ENCODE data around the gene VPS39. TPM values are rescaled to one million over a fixed set of nuclear protein-coding genes. Genes with fewer than 3 reads are reported as not detected.
A peak's percentile ranks its signal among the peaks of the same experiment; 100 is the strongest.

The VPS39 gene
- total RNA-seq, 3 donors from 2014 or later (not counting 1 experiment from before 2014, with no cell fraction given), result 104 to 115 (median 112) TPM

DNA sequence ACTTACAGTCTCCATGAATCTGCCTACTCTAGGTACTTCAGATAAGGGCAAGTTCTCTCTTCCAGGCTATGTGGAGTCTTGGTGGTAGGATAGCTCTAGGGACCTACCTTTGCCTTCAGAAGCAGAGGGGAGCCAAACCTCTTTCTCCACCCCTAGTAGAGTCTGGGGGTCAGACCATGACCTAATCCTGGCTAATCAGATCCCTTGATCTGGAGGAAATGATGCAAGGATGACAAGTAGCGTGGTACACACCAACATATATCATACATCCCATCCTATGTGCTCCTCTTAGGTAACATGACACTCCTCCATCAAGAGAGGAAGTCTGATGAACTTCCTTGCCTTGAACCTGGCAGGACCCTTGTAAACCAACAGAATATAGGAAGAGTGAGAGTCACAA, 36.3 kb downstream of the VPS39 start:
- Mint-ChIP-seq H3K27ac (no peak overlapping the region), H3K9me3 (no peaks in the 10 kb centered on the region), H3K4me3 (no peak overlapping the region), H3K4me1 (peaks cover 5 to 8% of the 10 kb centered on the region in 2 donors), H3K36me3 (peaks cover 8% of the 10 kb centered on the region), H3K27me3 (ENCODE audit: low read depth in 2 of 2) (no peaks in the 10 kb centered on the region)
- no peaks in the 10 kb centered on the region for H3K4me1 ChIP-seq (ENCODE audit: control insufficient read depth, insufficient read depth, low read length)
- ATAC-seq (no peak), DNase-seq (no peak)
- no peaks in the 10 kb centered on the region for H3K9me3 ChIP-seq (ENCODE audit: control insufficient read depth, insufficient read depth, low read length)
- no peak overlapping the region for H3K4me3 ChIP-seq (ENCODE audit: low read length)
- 100% methylated on average over 1 of the region's 1 CpG for WGBS (ENCODE audit: insufficient coverage)
- no peaks in the 10 kb centered on the region for H3K27me3 ChIP-seq (ENCODE audit: control insufficient read depth, insufficient read depth, low read length)
- peaks cover 69% of the 10 kb centered on the region for H3K36me3 ChIP-seq (ENCODE audit: control insufficient read depth, insufficient read depth, low read length)
- intact Hi-C loops (cut with micrococcal nuclease), result no loop called here
- TF ChIP-seq, protein P1, sequence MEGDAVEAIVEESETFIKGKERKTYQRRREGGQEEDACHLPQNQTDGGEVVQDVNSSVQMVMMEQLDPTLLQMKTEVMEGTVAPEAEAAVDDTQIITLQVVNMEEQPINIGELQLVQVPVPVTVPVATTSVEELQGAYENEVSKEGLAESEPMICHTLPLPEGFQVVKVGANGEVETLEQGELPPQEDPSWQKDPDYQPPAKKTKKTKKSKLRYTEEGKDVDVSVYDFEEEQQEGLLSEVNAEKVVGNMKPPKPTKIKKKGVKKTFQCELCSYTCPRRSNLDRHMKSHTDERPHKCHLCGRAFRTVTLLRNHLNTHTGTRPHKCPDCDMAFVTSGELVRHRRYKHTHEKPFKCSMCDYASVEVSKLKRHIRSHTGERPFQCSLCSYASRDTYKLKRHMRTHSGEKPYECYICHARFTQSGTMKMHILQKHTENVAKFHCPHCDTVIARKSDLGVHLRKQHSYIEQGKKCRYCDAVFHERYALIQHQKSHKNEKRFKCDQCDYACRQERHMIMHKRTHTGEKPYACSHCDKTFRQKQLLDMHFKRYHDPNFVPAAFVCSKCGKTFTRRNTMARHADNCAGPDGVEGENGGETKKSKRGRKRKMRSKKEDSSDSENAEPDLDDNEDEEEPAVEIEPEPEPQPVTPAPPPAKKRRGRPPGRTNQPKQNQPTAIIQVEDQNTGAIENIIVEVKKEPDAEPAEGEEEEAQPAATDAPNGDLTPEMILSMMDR (IDR thresholded peaks at IDR 0.05), result no peak
- H3K27ac ChIP-seq (ENCODE audit: low read length), result no peak overlapping the region

DNA sequence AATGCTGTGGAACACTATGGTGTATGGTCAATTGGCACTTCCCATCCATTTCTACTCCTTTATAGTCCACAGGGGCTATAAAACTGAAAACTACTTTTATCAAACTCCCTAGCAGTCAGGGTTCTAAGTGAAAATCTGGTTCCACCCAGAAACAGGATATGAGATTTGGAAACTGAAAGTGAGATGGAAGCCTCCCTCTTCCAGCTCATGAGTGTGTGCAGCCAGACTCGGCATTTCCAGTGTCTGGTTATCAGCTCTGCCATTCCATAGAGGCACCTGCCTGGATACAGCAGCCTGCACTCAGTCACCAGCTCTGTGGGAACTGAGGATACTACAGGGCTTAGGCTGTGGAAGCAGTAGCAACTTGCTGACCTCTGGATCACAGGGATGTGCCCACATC, 37.0 kb downstream of the VPS39 start:
- Mint-ChIP-seq H3K36me3 (peaks cover 8% of the 10 kb centered on the region), H3K4me3 (no peak overlapping the region), H3K9me3 (no peaks in the 10 kb centered on the region), H3K27ac (peak overlapping the region in 1 of 2 donors; percentile 16), H3K27me3 (ENCODE audit: low read depth in 2 of 2) (no peaks in the 10 kb centered on the region), H3K4me1 (peaks cover 5 to 8% of the 10 kb centered on the region in 2 donors)
- H3K27ac ChIP-seq (ENCODE audit: low read length), result no peak overlapping the region
- H3K27me3 ChIP-seq (ENCODE audit: control insufficient read depth, insufficient read depth, low read length), result no peaks in the 10 kb centered on the region
- WGBS (ENCODE audit: insufficient coverage), result 85% methylated on average over 1 of the region's 1 CpG
- no peaks in the 10 kb centered on the region for H3K4me1 ChIP-seq (ENCODE audit: control insufficient read depth, insufficient read depth, low read length)
- no peaks in the 10 kb centered on the region for H3K9me3 ChIP-seq (ENCODE audit: control insufficient read depth, insufficient read depth, low read length)
- H3K4me3 ChIP-seq (ENCODE audit: low read length), result no peak overlapping the region
- ATAC-seq (peak in 1 of 3 donors; percentile 32), DNase-seq (no peak)
- TF ChIP-seq, protein P1 (IDR thresholded peaks at IDR 0.05), result no peak
- intact Hi-C loops (cut with micrococcal nuclease), result no loop called here
- peaks cover 75% of the 10 kb centered on the region for H3K36me3 ChIP-seq (ENCODE audit: control insufficient read depth, insufficient read depth, low read length)

DNA sequence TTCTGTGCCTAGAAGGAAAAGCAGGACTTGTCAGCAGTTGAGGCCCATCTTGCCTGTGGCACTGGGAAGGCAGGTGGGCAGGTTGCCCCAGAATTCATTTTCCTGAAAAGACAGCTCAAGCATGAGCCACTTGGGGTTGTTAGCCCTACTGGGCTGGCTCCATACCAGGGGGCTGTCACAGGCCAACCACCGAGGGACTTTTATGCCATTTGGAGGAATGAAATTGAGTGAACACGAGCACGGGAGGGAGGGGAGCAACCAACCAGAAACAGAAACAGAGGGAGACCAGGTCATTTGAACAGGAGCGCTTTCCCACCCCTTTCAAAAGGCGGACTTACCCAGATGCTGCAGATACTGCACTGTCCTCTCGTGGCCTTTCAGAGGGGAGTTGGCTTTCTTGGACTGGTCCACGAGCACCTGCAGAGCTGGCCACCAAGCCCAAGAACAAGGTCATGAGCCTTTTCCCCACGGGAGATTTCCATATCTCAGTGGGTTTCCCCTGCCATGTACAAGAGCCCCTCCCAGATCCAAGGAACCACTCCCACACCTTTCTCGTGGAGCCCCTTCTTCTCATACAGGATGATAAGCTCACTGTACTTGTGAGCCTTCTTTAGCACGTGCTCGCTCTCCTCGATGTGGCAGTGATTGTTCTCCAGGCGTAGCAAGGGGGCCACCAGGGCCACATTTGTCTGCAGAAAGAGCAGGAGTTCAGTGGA, 41.7 kb downstream of the VPS39 start:
- TF ChIP-seq, protein P1 (IDR thresholded peaks at IDR 0.05), result no peak
- Histone ChIP-seq H3K4me3 (ENCODE audit: low read length) (no peak overlapping the region), H3K4me1 (ENCODE audit: control insufficient read depth, insufficient read depth, low read length) (no peaks in the 10 kb centered on the region), H3K27ac (ENCODE audit: low read length) (no peak overlapping the region), H3K36me3 (ENCODE audit: control insufficient read depth, insufficient read depth, low read length) (peaks cover 86% of the 10 kb centered on the region), H3K9me3 (ENCODE audit: control insufficient read depth, insufficient read depth, low read length) (no peaks in the 10 kb centered on the region), H3K27me3 (ENCODE audit: control insufficient read depth, insufficient read depth, low read length) (no peaks in the 10 kb centered on the region)
- intact Hi-C loops (cut with micrococcal nuclease), result no loop called here
- Mint-ChIP-seq H3K9me3 (no peaks in the 10 kb centered on the region), H3K4me3 (no peak overlapping the region), H3K27ac (no peak overlapping the region), H3K4me1 (peaks cover under 1 to 1% of the 10 kb centered on the region in 2 donors), H3K36me3 (peaks cover 22% of the 10 kb centered on the region), H3K27me3 (ENCODE audit: low read depth in 2 of 2) (no peaks in the 10 kb centered on the region)
- DNase-seq, result no peak
- 97% methylated on average over 13 of the region's 13 CpGs for WGBS (ENCODE audit: insufficient coverage)
- no peak for ATAC-seq

DNA sequence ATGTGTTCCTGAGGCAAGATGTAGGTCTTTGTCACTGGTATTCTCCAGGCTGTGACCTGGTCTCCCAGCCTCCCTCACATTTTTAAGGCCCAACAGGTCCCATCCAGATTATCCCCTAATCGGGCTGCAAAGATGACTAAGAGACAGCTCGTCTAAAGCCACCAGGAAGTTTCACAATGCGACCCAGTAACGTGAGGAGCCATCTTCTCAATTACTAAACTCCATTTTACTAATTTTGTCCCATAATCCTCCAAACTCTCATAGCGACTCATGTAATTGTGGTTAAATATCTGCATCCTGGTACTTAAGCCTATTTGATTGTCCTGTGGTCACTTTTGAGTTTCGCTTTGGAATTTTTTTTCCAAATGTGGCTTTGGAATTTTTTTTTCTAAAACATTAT, 43.0 kb downstream of the VPS39 start:
- no peaks in the 10 kb centered on the region for H3K9me3 Mint-ChIP-seq
- peaks cover 92% of the 10 kb centered on the region for H3K36me3 ChIP-seq (ENCODE audit: control insufficient read depth, insufficient read depth, low read length)
- H3K27ac Mint-ChIP-seq, result no peak overlapping the region
- H3K4me1 Mint-ChIP-seq, result no peaks in the 10 kb centered on the region
- no peak overlapping the region for H3K4me3 ChIP-seq (ENCODE audit: low read length)
- no peaks in the 10 kb centered on the region for H3K4me1 ChIP-seq (ENCODE audit: control insufficient read depth, insufficient read depth, low read length)
- WGBS (ENCODE audit: insufficient coverage), result 84% methylated on average over 6 of the region's 6 CpGs
- intact Hi-C loops (cut with micrococcal nuclease), result no loop called here
- no peak for ATAC-seq
- H3K9me3 ChIP-seq (ENCODE audit: control insufficient read depth, insufficient read depth, low read length), result no peaks in the 10 kb centered on the region
- no peaks in the 10 kb centered on the region for H3K27me3 Mint-ChIP-seq (ENCODE audit: low read depth in 2 of 2)
- H3K27me3 ChIP-seq (ENCODE audit: control insufficient read depth, insufficient read depth, low read length), result no peaks in the 10 kb centered on the region
- H3K4me3 Mint-ChIP-seq, result no peak overlapping the region
- no peak overlapping the region for H3K27ac ChIP-seq (ENCODE audit: low read length)
- no peak for DNase-seq
- H3K36me3 Mint-ChIP-seq, result peaks cover 21% of the 10 kb centered on the region
- TF ChIP-seq, protein P1 (IDR thresholded peaks at IDR 0.05), result no peak
